GM18867 (cell line): ENCODE measurements around the gene TMPRSS13.
A peak's percentile ranks its signal among the peaks of the same experiment; 100 is the strongest.
"Not testable (repeated sequence)": the region's sequence is repeated elsewhere in the genome, so short reads cannot be mapped to it uniquely, and the experiment has no call there.

Experiments used
- ATAC-seq: cut with Tn5 transposase; IDR thresholded peaks from one replicate; pipeline ENCODE4 v1.9.1; 2021; ENCODE audit warnings: mild to moderate bottlenecking, moderate library complexity; ENCODE audit not compliant: unreplicated experiment

Gene TMPRSS13

DNA sequence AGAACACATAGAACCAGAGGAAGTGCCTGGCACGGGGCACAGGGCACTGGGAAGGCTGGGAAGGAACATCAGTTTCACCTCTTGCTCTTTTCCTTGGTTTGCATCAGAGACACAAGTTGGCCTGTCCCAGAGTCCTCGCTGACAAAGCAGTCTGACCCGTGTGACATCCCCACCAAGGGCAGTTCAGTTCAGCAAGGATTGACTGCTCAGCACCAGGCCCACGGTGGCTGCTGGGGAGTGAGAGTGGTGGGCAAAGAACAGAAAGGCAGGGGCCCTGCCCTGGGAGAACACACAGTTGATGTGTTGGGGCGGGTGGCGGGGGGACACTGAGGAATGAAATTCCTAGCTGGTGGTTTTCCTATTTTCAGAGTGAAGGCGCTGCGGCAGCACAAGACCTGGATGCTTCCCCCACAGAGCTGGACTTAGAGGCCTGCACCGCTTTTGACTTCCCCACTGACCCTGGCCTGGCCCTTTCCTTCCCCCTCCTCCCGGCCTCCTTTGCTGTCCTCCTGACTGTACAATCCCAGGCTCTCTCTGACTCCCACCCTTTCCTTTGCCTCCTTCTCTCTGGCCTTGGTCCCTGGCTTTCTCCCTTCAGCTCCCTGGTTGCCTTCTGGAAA, 2.2 kb upstream of the TMPRSS13 start:
- peak; percentile 7 for ATAC-seq

DNA sequence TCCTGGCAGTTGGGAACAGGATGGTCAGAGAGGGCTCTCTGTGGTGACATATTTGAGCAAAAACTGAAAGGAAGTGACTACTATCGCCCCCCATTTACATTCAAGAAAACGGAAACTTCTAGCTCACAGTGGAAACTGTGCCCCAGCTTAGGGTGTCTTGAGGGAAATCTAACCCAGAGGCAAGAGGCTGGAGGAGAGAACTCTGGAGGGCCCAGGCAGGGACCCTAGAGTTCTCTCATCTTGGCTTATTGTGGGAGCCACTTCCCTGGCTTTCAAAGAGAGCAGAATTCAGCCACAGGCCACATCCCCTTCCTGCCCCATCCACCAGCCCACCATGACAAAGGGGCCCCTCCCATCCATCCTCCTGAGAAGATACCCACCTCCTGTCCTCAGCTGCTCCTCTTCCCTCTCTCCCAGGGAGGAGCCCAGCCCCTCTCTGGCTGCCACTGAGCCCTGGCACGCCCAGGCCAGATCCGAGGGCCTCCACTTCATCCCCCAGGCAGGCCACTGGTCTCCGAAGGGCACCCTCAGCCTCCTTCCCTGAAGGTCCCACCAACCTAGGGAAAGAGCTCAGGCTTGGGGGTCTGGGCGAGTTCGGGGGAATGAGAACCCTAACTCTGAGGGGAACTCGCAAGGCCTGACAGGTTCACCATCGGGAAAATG, 1.6 kb upstream of the TMPRSS13 start:
- ATAC-seq: no peak

DNA sequence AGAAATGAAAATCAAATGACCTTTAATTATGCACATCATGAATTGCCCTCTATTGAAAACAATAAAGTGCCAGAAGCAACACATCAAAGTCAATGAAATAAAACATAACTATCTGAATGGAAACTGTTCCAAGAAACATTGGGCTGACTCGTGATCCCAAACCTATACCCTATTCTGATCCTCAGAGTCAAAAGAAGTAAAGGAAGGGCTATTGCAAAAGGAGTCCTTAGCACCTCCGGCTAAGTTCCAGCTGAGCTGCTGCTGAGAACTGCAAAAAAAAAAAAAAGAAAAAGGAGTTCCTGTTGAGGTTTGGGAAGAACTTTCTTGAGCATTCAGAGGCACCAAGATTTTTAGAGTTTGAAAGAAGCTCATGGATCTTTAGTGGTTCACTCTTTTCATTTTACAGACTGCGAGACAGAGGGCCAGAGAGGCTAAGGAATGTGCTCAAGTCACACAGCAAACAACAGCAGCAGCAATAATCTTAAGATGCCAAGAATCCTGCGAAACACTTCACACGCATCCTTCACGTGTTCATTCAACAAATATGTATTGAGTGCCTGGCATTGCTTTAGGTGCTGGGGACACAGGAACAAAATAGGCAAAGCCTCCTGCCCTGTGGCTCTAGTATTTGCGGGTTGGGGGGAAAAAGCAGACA, 841 bp upstream of the TMPRSS13 start:
- no peak for ATAC-seq

DNA sequence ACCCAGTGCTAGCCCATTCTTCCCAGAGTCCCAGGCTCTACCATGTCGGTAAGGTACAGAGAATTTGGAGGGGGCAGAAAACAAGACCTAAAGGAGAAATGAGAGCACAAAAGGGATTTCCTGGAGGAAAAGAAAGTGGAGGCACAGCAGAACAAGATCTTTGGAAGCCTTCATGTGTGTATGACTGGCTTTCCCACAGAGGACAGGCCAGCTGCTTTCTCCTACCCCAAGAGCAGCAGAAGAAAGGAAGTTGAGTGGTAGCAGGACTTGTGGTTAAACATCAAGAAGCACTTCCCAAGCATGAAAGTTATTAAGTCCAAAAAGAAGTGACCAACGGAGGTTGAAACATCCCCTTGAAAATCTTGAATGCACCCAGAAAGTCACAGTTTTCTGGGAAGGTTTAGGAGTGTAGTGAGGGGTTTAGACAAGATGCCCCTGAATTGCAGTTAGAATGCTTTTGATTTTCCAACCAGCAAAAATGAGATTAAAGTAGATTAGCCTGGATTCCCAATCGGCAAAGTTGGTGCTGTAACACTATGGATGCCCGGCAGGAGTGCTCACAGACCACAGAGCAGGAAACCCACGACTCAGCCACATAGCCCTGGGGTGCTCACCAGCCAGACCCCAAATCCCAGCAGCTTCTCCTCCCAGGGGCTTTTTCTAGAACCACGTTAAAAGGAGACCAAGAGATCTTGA, 608 bp downstream of the TMPRSS13 start:
- no peak for ATAC-seq

DNA sequence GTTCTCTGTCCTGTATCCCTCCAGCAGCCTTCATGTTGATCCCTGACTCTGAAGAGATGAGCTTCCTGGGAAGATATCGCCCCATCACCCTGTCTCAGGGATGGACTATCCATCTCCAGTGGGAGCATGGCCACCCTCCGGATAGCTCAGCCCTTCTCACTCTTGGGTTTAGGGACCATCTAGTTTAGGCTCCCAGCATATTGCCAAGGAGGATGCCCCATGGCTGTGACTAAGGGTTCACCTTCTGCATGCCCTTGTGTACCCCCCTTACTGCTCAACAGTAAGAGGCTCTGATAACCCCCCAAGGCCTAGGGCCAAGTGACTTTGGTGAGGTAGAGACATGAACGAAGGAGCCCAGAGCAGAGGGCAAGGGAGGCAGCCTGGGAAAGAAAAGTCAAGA, 1.3 kb downstream of the TMPRSS13 start:
- ATAC-seq: no peak

DNA sequence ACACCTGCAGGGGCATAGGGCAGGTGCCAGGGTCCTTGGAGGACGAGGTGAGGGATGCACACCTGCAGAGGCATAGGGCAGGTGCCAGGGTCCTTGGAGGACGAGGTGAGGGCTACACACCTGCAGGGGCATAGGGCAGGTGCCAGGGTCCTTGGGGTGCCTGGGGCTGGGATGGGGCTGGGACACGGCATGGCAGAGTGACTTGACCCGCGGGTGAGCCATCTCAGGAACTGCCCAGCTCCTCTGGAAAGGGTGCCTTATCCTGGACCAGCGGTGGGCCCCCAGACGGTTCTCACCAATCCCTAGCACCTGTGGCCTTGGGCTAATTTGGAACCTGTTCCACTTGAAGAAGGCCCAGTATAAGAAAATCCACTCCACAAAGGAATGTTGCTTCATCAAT, 3.0 kb downstream of the TMPRSS13 start:
- not testable (repeated sequence) for ATAC-seq

DNA sequence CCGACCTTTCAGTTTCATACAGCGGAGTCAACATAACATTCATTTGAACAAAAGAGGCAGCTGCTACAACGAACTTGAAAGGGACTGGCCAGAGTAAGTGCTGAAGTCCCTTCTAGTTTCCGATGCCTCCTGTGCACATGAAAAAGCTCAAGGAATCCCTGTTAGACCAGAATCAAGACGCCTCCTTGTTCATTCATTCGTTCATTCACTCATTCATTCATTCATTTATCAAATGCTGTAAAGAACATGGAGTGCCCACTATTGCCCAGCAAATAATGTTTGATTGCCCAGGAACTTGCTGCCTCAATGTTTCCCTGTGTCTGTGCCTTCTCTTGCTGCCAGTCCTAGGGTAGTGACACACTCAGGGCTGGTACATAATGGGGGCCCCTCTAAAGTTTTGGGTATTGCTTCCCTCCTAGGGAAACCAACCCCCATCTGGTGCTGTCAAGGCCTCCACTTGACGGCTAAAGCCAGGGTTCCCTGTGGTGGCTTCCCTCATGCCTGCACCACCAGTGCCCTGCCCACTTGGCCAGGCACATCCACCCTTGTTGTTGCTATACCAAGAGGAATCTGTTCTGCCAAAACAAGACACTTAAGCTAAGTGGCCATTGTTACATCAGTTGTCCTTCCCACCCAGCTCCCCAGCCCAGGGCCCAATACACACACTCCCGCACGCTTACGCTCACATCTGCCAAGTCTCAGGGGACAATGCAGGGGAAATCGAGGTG, 3.8 kb downstream of the TMPRSS13 start:
- ATAC-seq: no peak

DNA sequence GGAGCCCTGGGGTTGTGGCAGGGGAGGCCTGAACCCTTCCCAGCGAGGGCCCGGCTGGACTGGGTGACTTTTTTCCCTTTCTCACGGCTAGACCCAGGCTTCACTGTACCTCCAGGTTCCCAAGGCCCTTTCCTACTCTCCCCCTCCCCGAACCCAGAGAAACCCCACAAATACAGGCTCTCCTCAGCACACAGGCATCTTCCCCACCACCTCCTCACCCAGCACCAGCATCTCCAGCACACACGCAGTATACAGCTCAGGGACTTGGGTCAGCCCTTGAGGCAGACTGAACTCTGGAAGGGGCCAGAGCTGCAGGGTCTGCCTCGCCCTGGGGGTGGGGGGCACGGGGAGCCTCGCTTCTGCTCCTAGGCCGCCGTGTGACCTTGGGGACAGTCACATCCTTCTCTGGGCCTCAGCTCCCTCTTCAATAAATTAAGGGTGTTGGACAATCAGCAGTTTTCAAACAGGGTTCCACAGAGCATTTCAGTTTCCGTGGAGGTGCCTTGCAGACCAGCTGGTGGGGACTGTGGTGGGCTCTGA, 4.5 kb downstream of the TMPRSS13 start:
- no peak for ATAC-seq

DNA sequence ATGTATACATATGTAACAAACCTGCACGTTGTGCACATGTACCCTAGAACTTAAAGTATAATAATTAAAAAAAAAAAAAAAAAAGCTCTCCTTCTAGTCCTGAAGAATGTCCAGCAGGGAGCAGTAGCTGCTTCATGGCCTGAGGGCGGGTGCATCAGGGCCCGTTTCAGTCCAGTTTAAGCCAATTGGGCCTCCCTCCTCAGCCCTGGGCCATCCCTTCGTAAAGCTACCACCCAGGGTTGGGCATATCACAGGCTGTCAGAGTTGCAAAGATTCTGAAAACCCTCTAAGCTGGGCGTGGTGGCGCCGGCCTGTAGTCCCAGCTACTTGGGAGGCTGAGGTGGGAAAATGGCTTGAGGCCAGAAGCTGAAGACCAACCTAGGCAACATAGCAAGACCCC, 5.4 kb downstream of the TMPRSS13 start:
- ATAC-seq: no peak

DNA sequence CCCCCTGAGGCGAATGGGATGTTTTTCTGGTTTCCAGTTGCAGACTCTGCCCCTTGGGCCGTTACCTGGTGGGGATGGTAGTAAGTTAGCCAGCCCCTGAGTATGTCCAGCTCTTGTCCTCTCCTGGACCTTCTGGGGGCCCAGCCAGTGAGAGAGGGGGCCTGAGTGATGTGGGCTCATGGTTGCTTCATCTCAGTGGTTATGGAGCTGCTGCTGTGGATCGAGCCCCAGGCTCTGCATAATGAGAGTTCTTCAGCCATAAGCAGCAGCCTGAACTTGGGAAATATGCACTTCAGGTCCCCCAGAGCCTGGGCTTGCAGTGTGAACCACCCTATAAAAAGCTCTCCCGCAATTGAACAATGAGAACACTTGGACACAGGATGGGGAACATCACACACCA, 5.9 kb downstream of the TMPRSS13 start:
- ATAC-seq: no peak

DNA sequence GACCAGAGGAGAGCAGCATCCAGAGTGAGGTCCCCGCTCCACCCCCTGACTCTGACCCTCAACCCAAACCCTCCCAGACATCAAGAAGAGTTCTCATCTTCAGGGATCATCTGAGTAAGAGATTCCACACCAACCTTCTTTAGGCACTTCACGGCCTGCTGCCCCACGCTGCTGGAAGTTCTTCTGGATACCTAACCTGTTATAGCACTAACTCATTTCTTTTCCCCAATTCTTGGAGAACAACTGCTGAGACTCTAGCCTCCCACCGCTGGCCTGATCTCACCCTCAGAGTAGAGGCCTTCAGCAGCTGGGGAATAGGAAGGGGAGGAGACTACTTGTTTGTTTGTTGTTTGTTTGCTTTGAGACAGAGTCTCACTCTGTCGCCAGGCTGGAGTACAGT, 7.3 kb downstream of the TMPRSS13 start:
- no peak for ATAC-seq

DNA sequence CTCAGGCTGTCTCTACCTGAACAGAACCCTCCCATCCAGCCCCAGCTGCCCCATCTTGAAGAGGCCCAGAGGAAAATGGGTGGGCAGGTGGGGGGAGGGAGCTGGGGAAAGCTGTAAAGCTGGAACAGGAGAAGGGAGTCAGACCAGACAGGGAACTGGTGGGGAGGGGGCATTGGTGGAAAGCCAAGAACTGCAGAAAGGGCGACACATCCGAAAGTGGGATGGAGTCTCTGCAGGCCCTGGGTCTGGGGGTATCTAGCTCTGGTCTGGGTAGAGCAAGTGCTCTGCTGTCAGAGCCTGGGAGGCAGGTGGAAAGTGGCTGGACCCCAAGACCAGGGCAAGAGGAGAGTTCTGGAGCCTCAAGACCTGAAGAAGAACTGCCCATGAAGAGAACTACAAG, 7.7 kb downstream of the TMPRSS13 start:
- no peak for ATAC-seq

DNA sequence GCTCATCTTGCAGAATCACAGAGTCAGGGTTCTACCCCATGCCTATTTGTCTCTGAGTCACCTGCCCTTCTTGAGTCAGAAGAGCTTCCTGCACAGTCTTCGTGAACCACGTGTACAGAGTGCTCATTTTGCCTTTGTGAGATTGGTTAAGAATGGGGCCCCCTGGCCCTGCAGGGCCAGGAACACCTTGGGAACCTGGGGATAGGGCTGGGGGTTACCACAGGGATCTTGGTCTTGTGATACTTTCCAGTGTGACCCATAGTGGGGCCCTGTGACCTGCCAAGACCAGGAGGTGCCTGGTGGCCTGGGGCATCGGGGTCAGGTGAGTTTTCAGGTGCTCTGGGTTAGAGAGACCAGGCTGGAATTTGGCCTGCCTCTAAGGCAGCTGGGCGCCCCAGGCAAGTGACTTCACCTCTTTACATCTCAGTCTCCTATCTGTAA, 9.4 kb downstream of the TMPRSS13 start:
- ATAC-seq: no peak

DNA sequence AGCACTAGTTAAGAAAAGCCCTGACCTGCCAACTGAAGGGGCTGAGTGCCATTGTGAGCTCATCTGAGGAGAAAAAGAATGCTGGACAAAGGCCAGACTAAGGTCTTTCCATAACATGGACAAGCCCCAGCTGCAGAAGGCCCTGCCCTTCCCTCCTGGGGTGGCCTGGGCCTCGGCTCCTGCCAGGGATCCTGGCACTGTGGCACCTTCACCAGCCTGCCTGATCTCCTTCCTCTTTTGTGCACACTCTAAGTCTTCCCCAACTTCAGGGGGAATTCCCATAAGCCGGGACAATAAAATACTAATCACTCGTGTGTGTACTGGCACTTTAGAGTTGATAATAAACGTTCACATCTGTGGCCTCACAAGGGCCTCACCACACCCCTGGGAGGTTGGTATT, 9.9 kb downstream of the TMPRSS13 start:
- ATAC-seq: no peak

DNA sequence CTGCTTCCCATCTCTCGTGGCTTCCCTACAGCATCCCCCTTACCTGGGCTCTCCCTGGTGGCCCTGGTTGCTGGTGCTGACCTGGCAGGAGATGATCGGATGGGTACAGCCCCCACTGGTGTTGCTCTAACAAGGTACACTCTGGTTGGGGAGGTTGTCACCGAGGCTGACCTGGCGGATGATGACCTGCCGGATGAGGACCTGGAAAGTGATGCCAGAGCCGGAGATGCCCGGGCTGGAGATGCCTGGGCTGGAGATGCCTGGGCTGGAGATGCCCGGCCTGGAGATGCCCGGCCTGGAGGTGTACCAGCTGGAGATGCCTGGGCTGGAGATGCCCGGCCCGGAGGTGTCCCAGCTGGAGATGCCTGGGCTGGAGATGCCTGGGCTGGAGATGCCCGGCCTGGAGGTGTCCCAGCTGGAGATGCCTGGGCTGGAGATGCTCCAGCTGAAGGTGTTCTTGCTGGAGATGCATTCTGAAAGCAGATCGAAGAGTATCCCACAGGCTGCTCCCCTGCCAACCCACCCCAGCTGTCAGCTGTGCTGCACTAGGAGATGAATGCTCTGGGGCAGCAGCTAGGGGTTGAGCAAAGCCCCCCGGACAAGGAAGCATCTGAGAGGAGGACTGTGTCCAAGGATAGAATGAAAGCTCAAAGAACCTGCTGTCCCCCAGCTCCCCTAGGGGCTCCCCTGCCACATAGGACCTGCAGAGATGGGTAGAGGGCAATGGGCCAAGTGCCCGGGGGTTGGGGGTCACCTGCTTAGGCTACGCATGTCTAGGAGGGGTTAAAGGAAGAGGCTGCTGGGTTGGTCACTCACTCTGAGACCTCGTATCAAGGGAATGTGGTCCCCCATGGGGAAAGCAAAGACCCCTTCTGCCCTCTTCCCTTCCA, 10.6 kb downstream of the TMPRSS13 start:
- no peak for ATAC-seq

DNA sequence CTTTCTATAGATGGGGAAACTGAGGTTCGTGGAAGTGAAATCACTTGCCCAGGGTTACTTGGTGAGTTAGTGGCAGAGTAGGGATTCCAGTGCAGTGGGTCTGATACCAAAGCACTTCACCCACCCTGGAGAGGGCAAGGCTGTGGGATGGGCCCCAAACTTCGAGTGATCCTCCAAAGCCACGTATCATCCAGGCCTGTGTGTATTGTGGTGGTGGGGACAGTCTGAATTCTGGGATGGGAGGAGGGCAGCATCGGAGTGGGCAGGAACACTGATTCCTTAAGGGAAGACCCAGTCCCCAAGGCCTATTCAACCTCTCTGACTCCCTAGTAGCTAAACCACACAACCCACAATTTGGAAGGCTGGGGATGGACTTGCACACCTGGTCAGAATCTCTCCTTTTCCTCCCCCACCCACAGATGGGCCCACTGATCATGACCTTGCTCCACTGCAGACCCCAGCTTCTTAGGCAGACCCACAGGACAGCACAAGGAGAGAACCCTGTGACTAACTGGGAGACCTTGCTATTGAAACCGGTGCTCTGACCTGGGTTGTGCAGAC, 11.5 kb downstream of the TMPRSS13 start:
- ATAC-seq: no peak

DNA sequence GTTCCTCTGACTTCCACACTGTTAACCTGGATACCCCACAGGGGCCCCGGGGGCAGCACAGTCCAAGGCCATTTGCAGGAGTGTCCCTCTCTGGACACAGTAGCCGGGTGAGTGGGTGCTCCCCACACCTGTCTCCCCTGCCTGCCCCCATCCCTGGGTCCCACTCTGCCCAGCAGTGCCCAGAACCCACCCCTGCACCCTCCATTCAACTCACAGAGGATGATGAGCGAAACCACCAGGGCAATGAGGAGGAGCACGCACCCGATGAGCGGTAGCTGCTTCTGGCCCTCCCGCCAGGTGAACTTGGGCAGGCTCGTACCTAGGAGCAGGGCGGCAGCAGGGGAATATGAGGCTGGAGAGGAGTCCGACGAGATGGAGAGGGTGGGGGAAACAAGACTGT, 12.2 kb downstream of the TMPRSS13 start:
- ATAC-seq: no peak

DNA sequence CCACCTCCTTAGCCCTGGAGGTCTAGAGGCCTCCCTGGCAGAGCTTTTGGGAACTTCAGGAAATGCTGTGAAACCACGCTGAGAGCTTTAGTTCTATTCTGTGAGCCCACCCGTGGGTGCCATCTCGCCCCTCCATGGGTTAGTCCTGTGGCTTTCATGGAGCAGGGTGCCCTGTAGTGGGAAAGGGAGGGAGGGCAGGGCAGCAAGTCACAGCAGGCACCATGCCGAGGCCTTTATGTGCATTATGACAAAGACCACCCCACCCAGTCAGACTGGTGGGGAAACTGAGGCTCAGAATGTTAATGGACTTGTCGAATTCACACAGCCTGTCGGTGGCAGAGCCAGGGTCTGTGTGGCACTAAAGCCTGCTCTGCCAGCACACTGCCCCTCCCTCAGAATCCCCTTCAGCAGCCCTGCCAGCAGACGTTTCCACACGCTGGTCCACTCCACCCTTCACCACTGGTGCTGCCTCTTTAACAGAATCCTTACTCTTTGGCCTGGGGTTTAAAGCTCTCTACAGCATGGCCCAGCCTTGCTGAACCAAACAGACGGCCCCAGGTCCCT, 13.4 kb downstream of the TMPRSS13 start:
- no peak for ATAC-seq

DNA sequence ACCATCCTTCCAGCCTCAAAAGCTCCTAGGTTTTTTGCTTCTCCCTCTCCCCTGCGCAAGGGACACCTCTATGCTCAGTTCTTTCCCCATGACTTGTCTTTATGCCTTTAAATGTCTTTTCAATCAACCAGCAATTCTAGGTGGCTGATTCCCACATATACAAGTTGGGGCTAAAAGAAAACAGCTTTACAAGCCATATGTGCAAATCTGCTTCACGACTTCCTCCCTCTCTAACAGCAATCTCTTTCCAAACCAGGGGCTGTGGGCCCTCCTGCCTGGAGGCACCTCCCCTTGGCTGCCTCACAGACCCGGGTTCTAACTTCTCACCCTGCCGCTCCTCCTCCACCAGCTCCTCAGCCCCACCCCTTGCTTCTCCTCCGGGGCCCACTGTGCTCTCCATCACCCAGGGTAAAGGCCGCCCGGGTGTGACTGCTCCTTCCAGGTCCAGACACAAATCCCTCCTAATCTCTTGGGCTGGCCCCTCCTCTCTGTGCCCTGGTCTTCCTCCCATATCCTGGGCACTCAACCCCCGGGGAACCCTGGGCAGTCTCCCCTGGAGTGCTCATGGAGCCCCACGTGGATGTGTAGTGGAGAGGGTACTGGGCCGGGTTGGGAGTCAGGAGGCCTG, 14.1 kb downstream of the TMPRSS13 start:
- ATAC-seq: no peak
